ENCODE results near the gene SETD1A. TPM values are rescaled to one million over a fixed set of nuclear protein-coding genes. Genes with fewer than 3 reads are reported as not detected.

The SETD1A gene
- polyA plus RNA-seq, 2 of the 4 experiments (the other 2 are of a cell fraction) = 2.0 to 21.2 TPM

GRCh38 chr16:30941600-30942425 is 15.7 kb upstream of the SETD1A start:
- Histone ChIP-seq H3K4me3 (no peak overlapping the region), H3K4me2 (peak overlapping the region; percentile 58), H3K9me3 (no peaks in the 10 kb centered on the region), H3K27ac (peak overlapping the region; percentile 39 to 73; a peak in 4 of 6 replicates), H3K4me1 (peaks cover 19% of the 10 kb centered on the region)
- peak; percentile 77 to 87 for DNase-seq (ENCODE audit: low read depth in 1 of 2, low spot score in 1 of 2)
- FAIRE-seq = peak; percentile 46
- TF ChIP-seq FOSB (CRISPR knock-in tag; IDR thresholded peaks at IDR 0.05) (no peak), REST (IDR thresholded peaks at IDR 0.05) (0 out of 2 replicates have a peak, but pooled peaks have one; percentile 17), USF2 (IDR thresholded peaks at IDR 0.05) (0 out of 2 replicates have a peak, but pooled peaks have one; percentile 19), POLR2AphosphoS2 (conservative IDR thresholded peaks at IDR 0.05; ENCODE audit: low read length) (no peak), SMC3 (IDR thresholded peaks at IDR 0.05) (peak; percentile 55), CTCF (IDR thresholded peaks at IDR 0.05) (peak; percentile 75), RAD21 (conservative IDR thresholded peaks at IDR 0.05 in 1 of 2, IDR thresholded peaks at IDR 0.05 in 1 of 2) (peak; percentile 77 to 80), MAX (IDR thresholded peaks at IDR 0.05) (peak; percentile 15; the same call in 1 of the 2 replicates)
- WGBS (ENCODE audit: missing lambda C conversion rate) = 21% methylated on average over 12 of the region's 15 CpGs
- ATAC-seq = peak; percentile 89 to 96
- ChIA-PET POLR2A (interaction anchor here (0.9 to 1.5 kb wide), 2 partner anchors 97 to 167 kb away, joined by 3 to 5 read pairs; no protein-coding TSS in a partner anchor), CTCF (interaction anchor here (0.6 to 9.5 kb wide), 40 partner anchors 11 to 264 kb away, joined by 3 to 134 read pairs (median 4); partner anchors contain the start of genes BCL7C, ORAI3 and ZNF629)

- Histone ChIP-seq H3K27ac (peak overlapping the region; percentile 39 to 73; a peak in 4 of 6 replicates), H3K4me1 (peaks cover 19% of the 10 kb centered on the region), H3K9me3 (no peaks in the 10 kb centered on the region), H3K4me3 (no peak overlapping the region), H3K4me2 (peak overlapping the region; percentile 58)
- no peak for DNase-seq (ENCODE audit: low read depth in 1 of 2, low spot score in 1 of 2)
- ChIA-PET CTCF (interaction anchor here (0.7 to 9.5 kb wide), 31 partner anchors 10 to 264 kb away, joined by 3 to 134 read pairs (median 5); partner anchors contain the start of genes BCL7C, ORAI3 and ZNF629), POLR2A (interaction anchor here (0.9 to 1.5 kb wide), 2 partner anchors 98 to 167 kb away, joined by 3 to 5 read pairs; no protein-coding TSS in a partner anchor)
- WGBS (ENCODE audit: missing lambda C conversion rate) = 54% methylated on average over 4 of the region's 4 CpGs
- no peak for ATAC-seq
- no peak for FAIRE-seq
- TF ChIP-seq GATA3 (IDR thresholded peaks at IDR 0.05; ENCODE audit: borderline replicate concordance) (no peak), CEBPB (IDR thresholded peaks at IDR 0.05) (no peak), CHD2 (IDR thresholded peaks at IDR 0.05; ENCODE audit: low read length, partially characterized antibody) (no peak), MAX (IDR thresholded peaks at IDR 0.05) (no peak), KDM5A (IDR thresholded peaks at IDR 0.05) (no peak), FOSL2 (IDR thresholded peaks at IDR 0.05) (no peak), FOSL2 (CRISPR knock-in tag; IDR thresholded peaks at IDR 0.05) (no peak), PBX3 (IDR thresholded peaks at IDR 0.05) (no peak), SMC3 (IDR thresholded peaks at IDR 0.05) (no peak)
These were observed 15.1 kb upstream of the SETD1A start for GRCh38 chr16:30942426-30942806.

All from A549 (cell line).